GM12878 (cell line): ENCODE measurements around the gene TMEM198. TPM values are rescaled to one million over a fixed set of nuclear protein-coding genes. Genes with fewer than 3 reads are reported as not detected.

Source experiments
- ATAC-seq: fragments of 200-7000 bp; cut with Tn5 transposase; 3 replicates; pipeline ENCODE4 v1.9.1; 2020; ENCODE audit warnings: mild to moderate bottlenecking, moderate library complexity
- BruUV-seq: library from RNA; stranded (reverse); fragments of 400-500 nt; replicated peaks from 2 replicates; lab custom pipeline; 2021; lab: Mats Ljungman, UMichigan
- CTCF ChIA-PET: fragments of 300-600 bp; sonication (Branson Sonifier 250); formaldehyde crosslinking; extraction: SDS; loops from one replicate; lab custom pipeline; 2021; ENCODE audit warnings: inconsistent platforms; lab: Yijun Ruan, JAX
- POLR2A ChIA-PET: fragments of 350-600 bp; formaldehyde crosslinking; extraction: SDS; loops from one replicate; lab custom pipeline; 2021; ENCODE audit warnings: inconsistent platforms; lab: Charles Lee
- RAD21 ChIA-PET: fragments of 300-600 bp; sonication (Branson Sonifier 250); formaldehyde crosslinking; loops from one replicate; lab custom pipeline; 2023; ENCODE audit warnings: antibody characterized with exemption; ENCODE audit not compliant: unreplicated experiment; lab: Charles Lee
- SMC1A ChIA-PET: fragments of 300-600 bp; sonication (Branson Sonifier 250); formaldehyde crosslinking; loops from one replicate; lab custom pipeline; 2023; ENCODE audit not compliant: unreplicated experiment, uncharacterized antibody; lab: Charles Lee
- DNase-seq: peaks from one replicate; pipeline ENCODE4 v3.0.0-alpha.2; 2011; ENCODE audit warnings: low read depth, low spot score
- FAIRE-seq: peaks from 3 replicates; lab custom pipeline; 2011; peaks lifted over from hg19 to GRCh38; lab: Jason Lieb, UNC
- H2AFZ ChIP-seq: 2 replicates; pipeline ENCODE4 v1.6.0; 2011; ENCODE audit warnings: low read depth, low read length, control low read depth; ENCODE audit not compliant: control insufficient read depth
- H3K27ac ChIP-seq: 2 replicates; pipeline ENCODE4 v1.5.1; 2011; ENCODE audit warnings: control low read depth; ENCODE audit not compliant: control insufficient read depth, insufficient read depth
- H3K27me3 ChIP-seq, 2 experiments: replicated peaks in 1 of 2; 2 replicates each; pipeline versions ENCODE4 v1.6.0 to v1.6.1; 2011; ENCODE audit warnings: low read length in 1 of 2; ENCODE audit not compliant: control insufficient read depth in 2 of 2, insufficient read depth in 2 of 2
- H3K36me3 ChIP-seq, 2 experiments: 2 replicates each; pipeline ENCODE4 v1.5.1; 2011; ENCODE audit warnings: low read length in 1 of 2; ENCODE audit not compliant: control insufficient read depth in 2 of 2, insufficient read depth in 2 of 2
- H3K4me1 ChIP-seq: 2 replicates; pipeline ENCODE4 v1.6.1; 2011; ENCODE audit warnings: mild to moderate bottlenecking, low read length, moderate library complexity, mixed read lengths; ENCODE audit not compliant: control insufficient read depth, insufficient read depth
- H3K4me2 ChIP-seq: 2 replicates; pipeline ENCODE4 v1.6.0; 2011; ENCODE audit warnings: control low read depth; ENCODE audit not compliant: control insufficient read depth, insufficient read depth
- H3K4me3 ChIP-seq: fragments of 200-600 bp; sonication (generic); 2 replicates; pipeline ENCODE4 v1.5.1; 2016
- H3K79me2 ChIP-seq: 2 replicates; pipeline ENCODE4 v1.6.0; 2011; ENCODE audit warnings: low read length; ENCODE audit not compliant: control insufficient read depth, insufficient read depth
- H3K9ac ChIP-seq: 2 replicates; pipeline ENCODE4 v1.8.0; 2011; ENCODE audit warnings: low read length, control low read depth, mixed read lengths; ENCODE audit not compliant: control insufficient read depth, insufficient read depth
- H3K9me3 ChIP-seq: replicated peaks from 3 replicates; pipeline ENCODE4 v1.5.1; 2011; ENCODE audit warnings: mild to moderate bottlenecking, low read length; ENCODE audit not compliant: control insufficient read depth, insufficient read depth
- H4K20me1 ChIP-seq: 2 replicates; pipeline ENCODE4 v1.6.0; 2011; ENCODE audit not compliant: control insufficient read depth, insufficient read depth
- CHD4 ChIP-seq: fragments of 200-600 bp; sonication (generic); IDR thresholded peaks from 2 replicates; pipeline ENCODE4 v1.6.1; 2016; ENCODE audit warnings: mild to moderate bottlenecking
- SMAD1 ChIP-seq: fragments of 450-650 bp; IDR thresholded peaks from 2 replicates; pipeline ENCODE4 v1.6.1; 2018; ENCODE audit warnings: mild to moderate bottlenecking, low read depth; ENCODE audit not compliant: partially characterized antibody
- TARDBP ChIP-seq: IDR thresholded peaks from 2 replicates; pipeline ENCODE4 v1.6.1; 2016; ENCODE audit warnings: borderline replicate concordance
- ZBED1 ChIP-seq: IDR thresholded peaks from 2 replicates; pipeline ENCODE4 v1.6.1; 2016; ENCODE audit warnings: borderline replicate concordance
- whole genome bisulfite sequencing: methylation state at CpG from one replicate; pipeline ENCODE4 v1.1.6; 2016; ENCODE audit warnings: low lambda C conversion rate; ENCODE audit not compliant: insufficient replicate concordance, insufficient coverage; ENCODE audit errors: missing lambda C conversion rate; 5-methylcytosine and 5-hydroxymethylcytosine counted together
- in situ Hi-C: fragments of 300-500 bp; cut with MboI; formaldehyde crosslinking; loops from 9 replicates; pipeline ENCODE4 v1.14.3; 2018; ENCODE audit warnings: mixed read lengths
- intact Hi-C: fragments of 100-400 bp; cut with micrococcal nuclease; formaldehyde crosslinking; loops from one replicate; pipeline ENCODE4 v1.14.2; 2022; ENCODE audit not compliant: unreplicated experiment
- polyA plus RNA-seq, 11 experiments: library from polyadenylated mRNA; depleted of rRNA in 4 of 11; unstranded in 6 of 11; stranded (reverse) in 5 of 11; fragments of >200 nt; fragmentation: Nextera tagmentation in 4 of 11; fragmentation: Illumina TruSeq in 1 of 11; extraction: Ambion mirVana in 4 of 11; extraction: Trizol in 1 of 11; gene quantifications; 1 replicate in 1 of 11; 2 replicates in 10 of 11; pipeline versions ENCODE4 v1.2.1 to v1.2.3, GENCODE V29; 2011 to 2016; ENCODE audit warnings: inconsistent platforms in 2 of 11, missing spikeins in 2 of 11, low read depth in 1 of 11
- total RNA-seq, 4 experiments: library from RNA; depleted of rRNA in 3 of 4; stranded (reverse); fragments of >200 nt in 3 of 4; fragmentation: Illumina TruSeq in 1 of 4; extraction: Trizol in 1 of 4; gene quantifications; 2 replicates each; pipeline versions ENCODE4 v1.2.1 to v1.2.3, GENCODE V29; 2013 to 2021

TMEM198 gene
- total and polyA plus RNA-seq, 10 of the 15 experiments (the other 5 are each of a cell fraction or from before 2014, with no cell fraction given): 0.16 to 1.2 (median 0.65) TPM; not detected in 2

DNA sequence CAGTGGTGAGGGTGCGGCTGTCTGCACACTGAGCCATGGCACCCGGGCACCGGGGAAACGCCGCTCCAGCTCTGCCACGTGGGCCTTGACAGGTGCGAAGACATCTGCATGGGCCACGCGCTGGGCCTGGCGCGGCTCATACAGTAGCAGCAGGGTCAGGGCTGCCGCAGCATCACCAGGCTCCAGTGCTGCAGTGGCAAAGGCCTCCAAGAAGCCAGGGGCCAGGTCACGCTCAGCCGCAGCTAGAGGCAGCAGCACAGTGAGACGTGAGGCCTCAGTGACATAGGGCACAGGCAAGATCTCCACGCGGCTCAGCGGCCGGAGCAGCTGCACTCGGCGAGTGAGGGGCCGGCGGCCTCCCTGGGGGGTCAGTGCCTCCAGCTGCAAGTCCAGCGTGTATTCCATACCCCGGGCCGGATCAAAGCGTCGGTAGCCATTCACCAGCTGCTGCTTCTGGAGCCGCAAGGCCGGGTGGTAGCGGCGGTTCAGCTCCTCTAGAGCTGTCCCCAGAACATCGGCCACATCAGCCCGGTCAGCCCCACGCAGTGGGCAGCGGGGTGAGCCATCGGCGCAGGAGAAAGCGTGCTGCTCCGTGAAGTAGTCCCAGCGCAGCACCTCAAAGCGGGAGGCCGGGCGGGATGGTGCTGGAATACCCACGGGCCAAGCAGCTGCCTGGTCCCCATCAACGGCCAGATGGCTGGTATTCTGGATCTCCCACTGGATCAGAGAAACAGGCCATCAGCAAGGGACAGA is 3.7 kb upstream of the TMEM198 start:
- no peaks in the 10 kb centered on the region for H3K79me2 ChIP-seq
- H3K27me3 ChIP-seq: peaks cover 0 to 3% of the 10 kb centered on the region in 2 experiments; a peak in 1 of 4 replicates
- H3K27ac ChIP-seq: no peak overlapping the region
- DNase-seq: no peak
- WGBS: 84% methylated on average over 46 of the region's 46 CpGs
- H4K20me1 ChIP-seq: no peaks in the 10 kb centered on the region
- peaks cover 3% of the 10 kb centered on the region; the same call in 1 of the 2 replicates for H3K4me1 ChIP-seq
- intact Hi-C loops: loop anchor here (2.0 kb wide), 1 partner anchor 59 kb away; no protein-coding TSS in a partner anchor
- TF ChIP-seq ZBED1 (no peak), CHD4 (no peak), SMAD1 (no peak), TARDBP (no peak)
- TF ChIP-seq, all 136 proteins: peak for 0
- ChIA-PET POLR2A (no interaction called here), SMC1A (interaction anchor here (0.6 to 2.5 kb wide), 3 partner anchors 87 to 150 kb away, joined by 3 to 17 read pairs (median 12); no protein-coding TSS in a partner anchor), RAD21 (interaction anchor here (1.0 to 3.7 kb wide), 3 partner anchors 10 to 150 kb away, joined by 4 to 25 read pairs (median 20); no protein-coding TSS in a partner anchor), CTCF (interaction anchor here (0.6 to 4.6 kb wide), 12 partner anchors 8 to 151 kb away, joined by 3 to 68 read pairs (median 4); partner anchors contain the start of gene STK11IP)
- Histone ChIP-seq H3K36me3 (no peaks in the 10 kb centered on the region; a peak in 1 of 4 replicates), H3K4me3 (no peak overlapping the region), H3K9ac (no peak overlapping the region), H3K9me3 (no peaks in the 10 kb centered on the region), H3K4me2 (no peak overlapping the region), H2AFZ (no peak overlapping the region)
- no TSS peak for BruUV-seq
- FAIRE-seq (no peak), ATAC-seq (no peak)
- in situ Hi-C loops: loop anchor here (5.0 kb wide), 1 partner anchor 147 kb away; no protein-coding TSS in a partner anchor
